ENCODE results near the gene WFIKKN1. TPM values are rescaled to one million over a fixed set of nuclear protein-coding genes. Genes with fewer than 3 reads are reported as not detected.

WFIKKN1 gene
- total and polyA plus RNA-seq, 2 experiments from 2014 or later, result 3.5 to 6.8 TPM

GRCh38 chr16:616733-617586, 13.8 kb upstream of the WFIKKN1 start:
- H3K9me3 Mint-ChIP-seq, result peaks cover 7% of the 10 kb centered on the region; the same call in 2 of the 3 replicates
- DNase-seq (ENCODE audit: low spot score) (no peak), ATAC-seq (no peak)
- Histone ChIP-seq H3K4me1 (ENCODE audit: insufficient read depth) (no peaks in the 10 kb centered on the region), H3K4me3 (no peak overlapping the region), H3F3A (replicated peaks; ENCODE audit: low read depth) (peaks cover 5% of the 10 kb centered on the region; the same call in 1 of the 2 replicates), H3K9me2 (ENCODE audit: insufficient read depth) (no peaks in the 10 kb centered on the region), H3K27ac (ENCODE audit: low read depth) (no peak overlapping the region), H4K20me1 (replicated peaks; ENCODE audit: insufficient read depth) (no peaks in the 10 kb centered on the region; the same call in 1 of the 2 replicates), H3K79me2 (replicated peaks; ENCODE audit: insufficient read depth) (no peaks in the 10 kb centered on the region), H3K27me3 (ENCODE audit: insufficient read depth) (no peaks in the 10 kb centered on the region), H2AFZ (no peak overlapping the region), H3K36me3 (ENCODE audit: insufficient read depth) (no peaks in the 10 kb centered on the region), H3K4me2 (no peak overlapping the region)
- H3K4me1 Mint-ChIP-seq, result peaks cover 6% of the 10 kb centered on the region; the same call in 2 of the 3 replicates
- peaks cover 14% of the 10 kb centered on the region for H3K27me3 Mint-ChIP-seq (ENCODE audit: insufficient read depth, low read depth, poor library complexity)
- no peak overlapping the region for H3K4me3 Mint-ChIP-seq
- no peak overlapping the region for H3K27ac Mint-ChIP-seq
- peaks cover 13% of the 10 kb centered on the region; the same call in 2 of the 3 replicates for H3K36me3 Mint-ChIP-seq (ENCODE audit: low read depth)
- TF ChIP-seq ETS1 (IDR thresholded peaks at IDR 0.05) (no peak), EZH2 (IDR thresholded peaks at IDR 0.05; ENCODE audit: low read depth, unreplicated experiment) (no peak), ZNF114 (CRISPR knock-in tag; IDR thresholded peaks at IDR 0.05) (no peak)
- TF ChIP-seq, protein P1, sequence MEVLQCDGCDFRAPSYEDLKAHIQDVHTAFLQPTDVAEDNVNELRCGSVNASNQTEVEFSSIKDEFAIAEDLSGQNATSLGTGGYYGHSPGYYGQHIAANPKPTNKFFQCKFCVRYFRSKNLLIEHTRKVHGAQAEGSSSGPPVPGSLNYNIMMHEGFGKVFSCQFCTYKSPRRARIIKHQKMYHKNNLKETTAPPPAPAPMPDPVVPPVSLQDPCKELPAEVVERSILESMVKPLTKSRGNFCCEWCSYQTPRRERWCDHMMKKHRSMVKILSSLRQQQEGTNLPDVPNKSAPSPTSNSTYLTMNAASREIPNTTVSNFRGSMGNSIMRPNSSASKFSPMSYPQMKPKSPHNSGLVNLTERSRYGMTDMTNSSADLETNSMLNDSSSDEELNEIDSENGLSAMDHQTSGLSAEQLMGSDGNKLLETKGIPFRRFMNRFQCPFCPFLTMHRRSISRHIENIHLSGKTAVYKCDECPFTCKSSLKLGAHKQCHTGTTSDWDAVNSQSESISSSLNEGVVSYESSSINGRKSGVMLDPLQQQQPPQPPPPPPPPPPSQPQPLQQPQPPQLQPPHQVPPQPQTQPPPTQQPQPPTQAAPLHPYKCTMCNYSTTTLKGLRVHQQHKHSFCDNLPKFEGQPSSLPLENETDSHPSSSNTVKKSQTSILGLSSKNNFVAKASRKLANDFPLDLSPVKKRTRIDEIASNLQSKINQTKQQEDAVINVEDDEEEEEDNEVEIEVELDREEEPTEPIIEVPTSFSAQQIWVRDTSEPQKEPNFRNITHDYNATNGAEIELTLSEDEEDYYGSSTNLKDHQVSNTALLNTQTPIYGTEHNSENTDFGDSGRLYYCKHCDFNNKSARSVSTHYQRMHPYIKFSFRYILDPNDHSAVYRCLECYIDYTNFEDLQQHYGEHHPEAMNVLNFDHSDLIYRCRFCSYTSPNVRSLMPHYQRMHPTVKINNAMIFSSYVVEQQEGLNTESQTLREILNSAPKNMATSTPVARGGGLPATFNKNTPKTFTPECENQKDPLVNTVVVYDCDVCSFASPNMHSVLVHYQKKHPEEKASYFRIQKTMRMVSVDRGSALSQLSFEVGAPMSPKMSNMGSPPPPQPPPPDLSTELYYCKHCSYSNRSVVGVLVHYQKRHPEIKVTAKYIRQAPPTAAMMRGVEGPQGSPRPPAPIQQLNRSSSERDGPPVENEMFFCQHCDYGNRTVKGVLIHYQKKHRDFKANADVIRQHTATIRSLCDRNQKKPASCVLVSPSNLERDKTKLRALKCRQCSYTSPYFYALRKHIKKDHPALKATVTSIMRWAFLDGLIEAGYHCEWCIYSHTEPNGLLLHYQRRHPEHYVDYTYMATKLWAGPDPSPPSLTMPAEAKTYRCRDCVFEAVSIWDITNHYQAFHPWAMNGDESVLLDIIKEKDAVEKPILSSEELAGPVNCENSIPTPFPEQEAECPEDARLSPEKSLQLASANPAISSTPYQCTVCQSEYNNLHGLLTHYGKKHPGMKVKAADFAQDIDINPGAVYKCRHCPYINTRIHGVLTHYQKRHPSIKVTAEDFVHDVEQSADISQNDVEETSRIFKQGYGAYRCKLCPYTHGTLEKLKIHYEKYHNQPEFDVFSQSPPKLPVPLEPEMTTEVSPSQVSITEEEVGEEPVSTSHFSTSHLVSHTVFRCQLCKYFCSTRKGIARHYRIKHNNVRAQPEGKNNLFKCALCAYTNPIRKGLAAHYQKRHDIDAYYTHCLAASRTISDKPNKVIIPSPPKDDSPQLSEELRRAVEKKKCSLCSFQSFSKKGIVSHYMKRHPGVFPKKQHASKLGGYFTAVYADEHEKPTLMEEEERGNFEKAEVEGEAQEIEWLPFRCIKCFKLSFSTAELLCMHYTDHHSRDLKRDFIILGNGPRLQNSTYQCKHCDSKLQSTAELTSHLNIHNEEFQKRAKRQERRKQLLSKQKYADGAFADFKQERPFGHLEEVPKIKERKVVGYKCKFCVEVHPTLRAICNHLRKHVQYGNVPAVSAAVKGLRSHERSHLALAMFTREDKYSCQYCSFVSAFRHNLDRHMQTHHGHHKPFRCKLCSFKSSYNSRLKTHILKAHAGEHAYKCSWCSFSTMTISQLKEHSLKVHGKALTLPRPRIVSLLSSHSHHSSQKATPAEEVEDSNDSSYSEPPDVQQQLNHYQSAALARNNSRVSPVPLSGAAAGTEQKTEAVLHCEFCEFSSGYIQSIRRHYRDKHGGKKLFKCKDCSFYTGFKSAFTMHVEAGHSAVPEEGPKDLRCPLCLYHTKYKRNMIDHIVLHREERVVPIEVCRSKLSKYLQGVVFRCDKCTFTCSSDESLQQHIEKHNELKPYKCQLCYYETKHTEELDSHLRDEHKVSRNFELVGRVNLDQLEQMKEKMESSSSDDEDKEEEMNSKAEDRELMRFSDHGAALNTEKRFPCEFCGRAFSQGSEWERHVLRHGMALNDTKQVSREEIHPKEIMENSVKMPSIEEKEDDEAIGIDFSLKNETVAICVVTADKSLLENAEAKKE (CRISPR knock-in tag; IDR thresholded peaks at IDR 0.05), result no peak
- TF ChIP-seq, protein P2, sequence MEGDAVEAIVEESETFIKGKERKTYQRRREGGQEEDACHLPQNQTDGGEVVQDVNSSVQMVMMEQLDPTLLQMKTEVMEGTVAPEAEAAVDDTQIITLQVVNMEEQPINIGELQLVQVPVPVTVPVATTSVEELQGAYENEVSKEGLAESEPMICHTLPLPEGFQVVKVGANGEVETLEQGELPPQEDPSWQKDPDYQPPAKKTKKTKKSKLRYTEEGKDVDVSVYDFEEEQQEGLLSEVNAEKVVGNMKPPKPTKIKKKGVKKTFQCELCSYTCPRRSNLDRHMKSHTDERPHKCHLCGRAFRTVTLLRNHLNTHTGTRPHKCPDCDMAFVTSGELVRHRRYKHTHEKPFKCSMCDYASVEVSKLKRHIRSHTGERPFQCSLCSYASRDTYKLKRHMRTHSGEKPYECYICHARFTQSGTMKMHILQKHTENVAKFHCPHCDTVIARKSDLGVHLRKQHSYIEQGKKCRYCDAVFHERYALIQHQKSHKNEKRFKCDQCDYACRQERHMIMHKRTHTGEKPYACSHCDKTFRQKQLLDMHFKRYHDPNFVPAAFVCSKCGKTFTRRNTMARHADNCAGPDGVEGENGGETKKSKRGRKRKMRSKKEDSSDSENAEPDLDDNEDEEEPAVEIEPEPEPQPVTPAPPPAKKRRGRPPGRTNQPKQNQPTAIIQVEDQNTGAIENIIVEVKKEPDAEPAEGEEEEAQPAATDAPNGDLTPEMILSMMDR (conservative IDR thresholded peaks at IDR 0.05; ENCODE audit: low read depth in 2 of 2), result no peak

All from GM23338 (cell line).